ENCODE measurements around the gene MED16. TPM values are rescaled to one million over a fixed set of nuclear protein-coding genes. Genes with fewer than 3 reads are reported as not detected.

MED16 gene
- total RNA-seq, 1 experiment from 2014 or later, result 21.3 TPM

DNA sequence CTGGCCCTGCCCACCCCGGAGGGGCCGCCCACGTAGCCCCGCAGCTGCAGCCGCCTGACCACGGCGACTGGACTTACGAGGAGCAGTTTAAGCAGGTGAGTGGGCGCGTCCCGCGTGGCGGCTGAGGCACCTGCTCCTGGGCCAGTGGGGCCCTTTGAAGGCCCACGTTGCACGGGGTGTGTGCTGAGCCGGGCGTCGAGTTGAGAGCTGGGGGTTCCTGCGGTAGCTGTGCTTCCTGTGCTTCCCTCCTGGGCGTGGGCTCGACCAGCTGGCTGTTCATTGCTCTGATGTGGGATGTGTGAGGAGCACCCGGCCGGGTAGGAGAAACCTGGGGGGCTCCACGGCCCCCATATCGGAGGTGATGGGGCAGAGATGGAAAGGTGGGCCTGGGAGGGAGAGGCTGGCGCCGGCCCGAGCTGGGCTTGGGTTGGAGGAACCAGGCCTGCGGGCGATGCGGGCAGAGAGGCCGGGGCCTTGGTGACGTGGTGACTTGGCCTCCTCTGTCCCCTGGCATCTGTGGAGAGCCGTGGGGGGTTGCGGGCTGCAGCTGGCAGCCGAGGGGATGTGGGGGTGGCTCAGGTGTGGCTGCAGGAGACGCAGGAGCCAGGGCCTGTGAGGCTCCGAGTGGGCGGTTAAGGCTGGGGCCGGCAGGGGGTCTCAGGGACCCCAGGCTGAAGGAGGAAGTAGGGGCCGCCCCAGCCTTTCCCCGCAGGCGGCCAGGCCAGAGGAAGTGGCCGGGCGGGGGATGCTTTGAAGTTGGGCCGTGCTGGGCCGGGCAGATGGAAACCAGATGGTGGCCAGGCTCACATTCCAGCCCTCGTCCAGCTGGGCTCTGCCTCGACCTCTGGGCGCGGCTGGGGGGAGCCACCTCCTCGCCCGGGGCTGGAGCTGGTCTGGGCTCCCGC, 39.9 kb upstream of the MED16 start:
- no peaks in the 10 kb centered on the region for H3K27me3 ChIP-seq
- peaks cover 16% of the 10 kb centered on the region for H3K36me3 ChIP-seq
- peak; percentile 88 to 89 for DNase-seq
- H3K9me3 ChIP-seq (replicated peaks), result no peaks in the 10 kb centered on the region
- peak overlapping the region; percentile 6; the same call in 1 of the 2 replicates for H3K4me3 ChIP-seq
- H3K4me1 ChIP-seq, result peaks cover 29% of the 10 kb centered on the region
- H3K27ac ChIP-seq, result peak overlapping the region; percentile 22; the same call in 1 of the 2 replicates

DNA sequence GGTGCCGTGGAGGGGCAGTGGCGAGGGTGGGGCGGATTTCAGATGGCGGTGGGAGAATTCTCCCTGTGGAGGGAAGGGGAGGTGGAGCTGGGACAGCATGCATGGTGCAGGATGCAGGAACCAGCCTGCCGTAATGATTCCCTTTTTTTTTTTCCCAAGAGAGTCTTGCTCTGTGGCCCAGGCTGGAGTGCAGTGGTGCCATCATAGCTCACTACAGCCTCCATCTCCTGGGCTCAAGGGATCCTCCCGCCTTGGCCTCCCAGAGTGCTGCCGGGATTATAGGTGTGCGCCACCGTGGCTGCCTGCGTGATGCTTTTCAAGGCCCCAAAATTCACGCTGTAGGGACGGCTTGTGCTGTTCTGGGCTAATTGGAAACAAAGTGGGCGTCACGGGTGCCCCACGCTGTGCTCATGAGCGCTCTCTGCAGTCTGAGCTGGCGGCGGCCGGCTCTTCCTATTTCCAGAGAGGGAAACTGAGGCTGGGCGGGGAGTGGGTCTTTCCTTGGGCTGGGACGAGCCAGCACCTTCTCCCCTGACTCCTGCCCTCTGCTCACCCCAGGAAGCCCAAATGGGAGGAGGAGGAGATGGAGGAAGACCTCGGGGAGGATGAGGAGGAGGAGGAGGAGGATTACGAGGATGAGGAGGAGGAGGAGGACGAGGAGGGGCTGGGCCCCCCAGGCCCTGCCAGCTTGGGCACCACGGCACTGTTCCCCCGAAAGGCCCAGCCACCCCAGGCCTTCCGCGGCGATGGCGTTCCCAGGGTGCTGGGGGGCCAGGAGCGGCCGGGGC, 39.1 kb upstream of the MED16 start:
- Histone ChIP-seq H3K9me3 (replicated peaks) (no peaks in the 10 kb centered on the region), H3K4me3 (no peak overlapping the region), H3K36me3 (peaks cover 10% of the 10 kb centered on the region), H3K27ac (no peak overlapping the region), H3K4me1 (peaks cover 29% of the 10 kb centered on the region), H3K27me3 (no peaks in the 10 kb centered on the region)
- no peak for DNase-seq

GRCh38 chr19:929891-930258, 36.9 kb upstream of the MED16 start:
- Histone ChIP-seq H3K27me3 (no peaks in the 10 kb centered on the region), H3K9me3 (replicated peaks) (no peaks in the 10 kb centered on the region), H3K27ac (no peak overlapping the region), H3K4me3 (no peak overlapping the region), H3K4me1 (peaks cover 25% of the 10 kb centered on the region), H3K36me3 (no peaks in the 10 kb centered on the region; the same call in 1 of the 2 replicates)
- DNase-seq, result no peak

GRCh38 chr19:929203-929890, 36.4 kb upstream of the MED16 start:
- Histone ChIP-seq H3K36me3 (no peaks in the 10 kb centered on the region; the same call in 1 of the 2 replicates), H3K9me3 (replicated peaks) (no peaks in the 10 kb centered on the region)

DNA sequence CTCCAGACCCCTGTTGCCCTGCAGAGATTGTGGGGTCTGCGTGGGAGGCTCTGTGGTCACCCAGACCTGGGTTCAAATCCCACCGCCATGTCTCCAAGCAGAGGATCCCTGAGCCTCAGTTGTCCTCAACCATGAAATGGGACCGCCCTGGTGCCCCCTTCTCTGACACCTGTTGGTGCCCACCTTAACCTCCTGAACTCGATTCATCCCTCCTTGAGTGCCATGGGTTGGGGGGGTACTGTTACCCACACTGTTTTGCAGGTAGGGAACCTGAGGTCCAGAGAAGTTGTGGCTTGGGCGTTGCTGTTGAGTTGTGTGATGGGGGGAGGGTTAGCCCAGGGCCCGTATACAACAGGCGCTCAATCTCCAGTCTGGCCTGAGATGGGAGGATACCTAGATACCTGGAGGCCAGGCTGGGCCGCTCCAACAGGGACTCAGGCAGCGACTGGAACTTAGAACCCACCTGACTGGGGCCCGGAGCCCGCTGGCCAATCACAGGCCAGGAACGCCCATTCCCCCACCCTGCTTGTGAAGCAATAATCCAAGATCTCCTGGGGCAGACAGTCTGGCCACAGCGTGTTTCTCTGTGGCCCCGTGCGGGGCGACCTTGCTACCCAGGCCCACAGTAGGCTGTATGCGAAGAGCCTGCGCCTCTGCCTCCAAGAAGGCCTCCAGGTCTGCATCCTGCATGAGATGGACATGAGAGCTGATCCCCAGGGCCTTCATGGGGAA, 35.6 kb upstream of the MED16 start:
- Histone ChIP-seq H3K36me3 (no peaks in the 10 kb centered on the region; the same call in 1 of the 2 replicates), H3K4me3 (no peak overlapping the region), H3K9me3 (replicated peaks) (no peaks in the 10 kb centered on the region), H3K27me3 (no peaks in the 10 kb centered on the region), H3K4me1 (peaks cover 18% of the 10 kb centered on the region), H3K27ac (no peak overlapping the region)
- DNase-seq, result no peak

More at GRCh38 chr19:929203-929890, 36.4 kb upstream of the MED16 start:
- no peak overlapping the region for H3K27ac ChIP-seq
- no peak overlapping the region for H3K4me3 ChIP-seq
- no peaks in the 10 kb centered on the region for H3K27me3 ChIP-seq
- no peak for DNase-seq
- peaks cover 21% of the 10 kb centered on the region for H3K4me1 ChIP-seq

DNA sequence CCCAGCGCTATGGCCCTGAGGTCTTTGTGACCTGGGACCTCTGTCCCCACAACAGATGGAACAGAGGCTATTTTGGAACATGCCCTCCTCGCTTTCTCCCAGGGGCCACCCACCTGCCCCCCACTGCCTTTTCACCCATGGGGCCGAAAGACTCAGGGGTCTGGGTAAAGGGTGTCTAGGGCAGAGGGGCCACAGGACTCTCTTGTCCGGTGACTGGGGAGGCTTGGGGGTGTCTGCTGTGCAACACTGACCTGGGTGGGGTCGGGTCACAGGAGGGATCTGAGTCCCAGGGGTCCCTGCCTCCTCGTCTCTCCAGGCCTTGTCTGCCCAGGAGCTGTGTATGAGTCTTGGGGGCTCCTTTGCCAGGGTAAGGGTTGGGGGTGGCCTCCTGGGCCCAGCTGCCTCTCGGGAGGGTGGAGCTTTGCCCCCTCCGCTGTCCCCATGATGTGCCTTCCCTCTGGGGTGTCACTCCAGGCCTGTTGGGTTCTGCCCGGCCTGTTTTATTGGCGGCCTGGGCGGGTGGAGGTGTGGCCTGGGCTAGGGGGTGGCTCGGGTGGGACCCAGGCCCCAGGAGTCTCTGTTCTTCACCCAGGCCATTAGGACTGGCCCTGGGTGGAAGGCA, 34.9 kb upstream of the MED16 start:
- Histone ChIP-seq H3K4me3 (no peak overlapping the region), H3K9me3 (replicated peaks) (no peaks in the 10 kb centered on the region), H3K36me3 (no peaks in the 10 kb centered on the region; the same call in 1 of the 2 replicates), H3K4me1 (peaks cover 17% of the 10 kb centered on the region), H3K27me3 (no peaks in the 10 kb centered on the region), H3K27ac (no peak overlapping the region)
- DNase-seq, result no peak

DNA sequence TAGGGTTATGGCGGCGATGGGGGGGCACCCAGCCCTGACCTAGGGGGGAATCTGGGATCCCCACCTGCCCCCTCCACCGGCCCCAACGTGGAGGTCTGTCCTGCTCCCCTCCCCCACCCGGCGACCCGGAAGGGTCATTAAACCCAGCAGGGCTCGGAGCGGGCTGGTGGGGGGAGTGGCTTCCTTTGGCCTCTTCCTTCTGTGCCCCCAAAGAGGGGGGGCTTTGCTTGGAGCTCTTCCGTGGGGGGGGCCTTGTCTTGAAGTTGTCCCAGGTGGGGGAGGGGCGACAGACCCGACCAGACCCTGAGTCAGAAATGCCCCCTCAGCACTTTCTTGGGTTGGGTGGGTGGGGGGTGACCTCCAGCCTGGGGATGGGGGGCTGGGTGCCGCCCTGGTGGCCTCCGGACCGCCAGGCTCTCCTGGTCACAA, 34.4 kb upstream of the MED16 start:
- Histone ChIP-seq H3K36me3 (no peaks in the 10 kb centered on the region; the same call in 1 of the 2 replicates), H3K4me3 (peak overlapping the region; percentile 92), H3K9me3 (replicated peaks) (no peaks in the 10 kb centered on the region), H3K27ac (no peak overlapping the region), H3K27me3 (no peaks in the 10 kb centered on the region), H3K4me1 (peaks cover 12% of the 10 kb centered on the region)
- DNase-seq, result peak in 1 of 2 experiments; percentile 26

GRCh38 chr19:926589-927350, 33.8 kb upstream of the MED16 start:
- Histone ChIP-seq H3K4me3 (peak overlapping the region; percentile 92), H3K27me3 (no peaks in the 10 kb centered on the region), H3K27ac (peak overlapping the region; percentile 38; the same call in 1 of the 2 replicates), H3K4me1 (peaks cover 11% of the 10 kb centered on the region), H3K36me3 (no peaks in the 10 kb centered on the region; the same call in 1 of the 2 replicates), H3K9me3 (replicated peaks) (no peaks in the 10 kb centered on the region)
- peak; percentile 41 to 42 for DNase-seq

GRCh38 chr19:926323-926588, 33.3 kb upstream of the MED16 start:
- Histone ChIP-seq H3K36me3 (no peaks in the 10 kb centered on the region; the same call in 1 of the 2 replicates), H3K9me3 (replicated peaks) (no peaks in the 10 kb centered on the region), H3K4me1 (peaks cover 11% of the 10 kb centered on the region), H3K4me3 (peak overlapping the region; percentile 92), H3K27me3 (no peaks in the 10 kb centered on the region), H3K27ac (peak overlapping the region; percentile 38; the same call in 1 of the 2 replicates)
- no peak for DNase-seq

GRCh38 chr19:925526-926322, 32.7 kb upstream of the MED16 start, which contains the start of gene ARID3A:
Gene ARID3A (plus strand): TSS chr19:926035. CDS start chr19:929529, 3,494 bp downstream.
- H3K4me1 ChIP-seq, result peaks cover 11% of the 10 kb centered on the region
- no peaks in the 10 kb centered on the region for H3K27me3 ChIP-seq
- H3K9me3 ChIP-seq (replicated peaks), result no peaks in the 10 kb centered on the region
- H3K36me3 ChIP-seq, result no peaks in the 10 kb centered on the region; the same call in 1 of the 2 replicates
- peak; percentile 84 to 89 for DNase-seq
- H3K27ac ChIP-seq, result peak within 1 kb of the TSS; percentile 63
- H3K4me3 ChIP-seq, result peak within 1 kb of the TSS; percentile 92

- no peaks in the 10 kb centered on the region; the same call in 1 of the 2 replicates for H3K36me3 ChIP-seq
- peak overlapping the region; percentile 63 for H3K27ac ChIP-seq
- H3K4me3 ChIP-seq, result peak overlapping the region; percentile 92
- DNase-seq, result peak in 1 of 2 experiments; percentile 44
- H3K27me3 ChIP-seq, result no peaks in the 10 kb centered on the region
- peaks cover 11% of the 10 kb centered on the region for H3K4me1 ChIP-seq
- H3K9me3 ChIP-seq (replicated peaks), result no peaks in the 10 kb centered on the region
These were observed 32.1 kb upstream of the MED16 start for GRCh38 chr19:925087-925525.

- no peak for DNase-seq
- Histone ChIP-seq H3K9me3 (replicated peaks) (no peaks in the 10 kb centered on the region), H3K27me3 (no peaks in the 10 kb centered on the region; the same call in 1 of the 2 replicates), H3K4me1 (peaks cover 11% of the 10 kb centered on the region), H3K27ac (no peak overlapping the region), H3K4me3 (peak overlapping the region; percentile 92), H3K36me3 (no peaks in the 10 kb centered on the region)
These were observed 31.6 kb upstream of the MED16 start for GRCh38 chr19:924553-925086.
